IMR-90 (cell line): ENCODE results near the gene BBIP1. TPM values are rescaled to one million over a fixed set of nuclear protein-coding genes. Genes with fewer than 3 reads are reported as not detected.

Source experiments
- ATAC-seq: fragments of 200-7000 bp; cut with Tn5 transposase; 2 replicates; pipeline ENCODE4 v1.9.1; 2020; ENCODE audit warnings: low read depth, mild to moderate bottlenecking, moderate library complexity
- BruUV-seq: library from RNA; stranded (reverse); fragments of 400-500 nt; replicated peaks from 2 replicates; lab custom pipeline; 2021; lab: Mats Ljungman, UMichigan
- CTCF ChIA-PET: fragments of 300-600 bp; formaldehyde crosslinking; extraction: SDS; loops from one replicate; lab custom pipeline; 2021; ENCODE audit warnings: antibody characterized with exemption; lab: Yijun Ruan, JAX
- POLR2A ChIA-PET: fragments of 300-600 bp; sonication (Branson Sonifier 250); formaldehyde crosslinking; loops from one replicate; lab custom pipeline; 2022; ENCODE audit warnings: antibody characterized with exemption; ENCODE audit not compliant: unreplicated experiment; lab: Charles Lee
- DNase-seq: peaks from one replicate; pipeline ENCODE4 v3.0.0; 2013
- H2AFZ ChIP-seq: replicated peaks from 2 replicates; pipeline ENCODE3; 2013; ENCODE audit warnings: low read length, mild to moderate bottlenecking; ENCODE audit not compliant: poor library complexity
- H2AK5ac ChIP-seq: 2 replicates; pipeline ENCODE4 v1.6.1; 2013; ENCODE audit warnings: low read depth, low read length, inconsistent platforms
- H2AK9ac ChIP-seq: replicated peaks from 2 replicates; pipeline ENCODE3; 2013; ENCODE audit warnings: mild to moderate bottlenecking, low read depth, low read length, moderate library complexity; ENCODE audit not compliant: poor library complexity
- H2BK120ac ChIP-seq: 2 replicates; pipeline ENCODE4 v1.6.1; 2013; ENCODE audit warnings: low read depth, low read length, inconsistent platforms
- H2BK15ac ChIP-seq: 3 replicates; pipeline ENCODE4 v1.6.1; 2013; ENCODE audit warnings: low read depth, low read length, inconsistent platforms
- H2BK20ac ChIP-seq: 2 replicates; pipeline ENCODE4 v1.6.1; 2013; ENCODE audit warnings: low read depth, mild to moderate bottlenecking, inconsistent platforms, low read length, moderate library complexity
- H2BK5ac ChIP-seq: 2 replicates; pipeline ENCODE4 v1.6.1; 2013; ENCODE audit warnings: mild to moderate bottlenecking, low read depth, low read length, inconsistent platforms; ENCODE audit not compliant: poor library complexity, severe bottlenecking
- H3K14ac ChIP-seq: replicated peaks from 2 replicates; pipeline ENCODE4 v1.6.1; 2013; ENCODE audit warnings: low read depth, low read length, inconsistent platforms
- H3K18ac ChIP-seq: 2 replicates; pipeline ENCODE4 v1.6.1; 2013; ENCODE audit warnings: low read depth, low read length, control low read depth
- H3K23ac ChIP-seq: 2 replicates; pipeline ENCODE4 v1.6.1; 2013; ENCODE audit warnings: low read depth, low read length, inconsistent platforms
- H3K27ac ChIP-seq: 2 replicates; pipeline ENCODE4 v1.5.1; 2013; ENCODE audit warnings: mild to moderate bottlenecking, control low read depth, low read length; ENCODE audit not compliant: insufficient read depth
- H3K27me3 ChIP-seq: 2 replicates; pipeline ENCODE4 v1.6.1; 2013; ENCODE audit warnings: low read length; ENCODE audit not compliant: control insufficient read depth, insufficient read depth
- H3K36me3 ChIP-seq: 2 replicates; pipeline ENCODE4 v1.6.1; 2013; ENCODE audit warnings: low read length, mixed read lengths; ENCODE audit not compliant: control insufficient read depth, insufficient read depth
- H3K4ac ChIP-seq: 2 replicates; pipeline ENCODE4 v1.6.1; 2013; ENCODE audit warnings: low read depth, low read length, inconsistent platforms
- H3K4me1 ChIP-seq: 2 replicates; pipeline ENCODE4 v1.6.1; 2013; ENCODE audit warnings: low read length, mixed read lengths; ENCODE audit not compliant: control insufficient read depth, insufficient read depth
- H3K4me2 ChIP-seq: 2 replicates; pipeline ENCODE4 v1.6.1; 2013; ENCODE audit warnings: low read depth, mild to moderate bottlenecking, control low read depth, low read length, moderate library complexity
- H3K4me3 ChIP-seq: 2 replicates; pipeline ENCODE4 v1.5.1; 2013; ENCODE audit warnings: low read depth, mild to moderate bottlenecking, control low read depth, low read length, moderate library complexity; ENCODE audit not compliant: insufficient read depth
- H3K56ac ChIP-seq: 2 replicates; pipeline ENCODE4 v1.6.1; 2013; ENCODE audit warnings: low read length, inconsistent platforms; ENCODE audit not compliant: insufficient read depth; ENCODE audit errors: extremely low read depth
- H3K79me1 ChIP-seq, 2 experiments: 2 replicates each; pipeline ENCODE4 v1.6.1; 2013; ENCODE audit warnings: low read length in 2 of 2, inconsistent platforms in 1 of 2, low read depth in 1 of 2
- H3K9ac ChIP-seq: 2 replicates; pipeline ENCODE4 v1.6.1; 2013; ENCODE audit warnings: low read depth, low read length, control low read depth
- H3K9me1 ChIP-seq: 2 replicates; pipeline ENCODE4 v1.6.1; 2013; ENCODE audit warnings: low read length, inconsistent platforms; ENCODE audit not compliant: insufficient read depth
- H3K9me3 ChIP-seq: 2 replicates; pipeline ENCODE4 v1.6.1; 2013; ENCODE audit warnings: low read length; ENCODE audit not compliant: control insufficient read depth, insufficient read depth
- H4K20me1 ChIP-seq: 2 replicates; pipeline ENCODE4 v1.6.1; 2013; ENCODE audit warnings: low read length, inconsistent platforms; ENCODE audit not compliant: insufficient read depth
- H4K5ac ChIP-seq: 2 replicates; pipeline ENCODE4 v1.6.1; 2013; ENCODE audit warnings: mild to moderate bottlenecking, low read depth, low read length, control low read depth
- H4K8ac ChIP-seq, 2 experiments: 2 replicates each; pipeline ENCODE4 v1.6.1; 2013; ENCODE audit warnings: low read depth in 2 of 2, low read length in 2 of 2, control low read depth in 1 of 2, inconsistent platforms in 1 of 2
- H4K91ac ChIP-seq: 2 replicates; pipeline ENCODE4 v1.6.1; 2013; ENCODE audit warnings: low read depth, low read length, inconsistent platforms; ENCODE audit not compliant: insufficient read depth
- CEBPB ChIP-seq: IDR thresholded peaks from 2 replicates; pipeline ENCODE4 v1.6.1; 2012; ENCODE audit warnings: low read depth, low read length, improper control_type of control experiment
- CTCF ChIP-seq: conservative IDR thresholded peaks from 2 replicates; pipeline ENCODE4 v1.5.1; 2012; ENCODE audit warnings: mild to moderate bottlenecking, low read depth, low read length, improper control_type of control experiment
- MAZ ChIP-seq: IDR thresholded peaks from 2 replicates; pipeline ENCODE4 v1.6.1; 2012; ENCODE audit warnings: low read depth, mild to moderate bottlenecking, low read length, improper control_type of control experiment, moderate library complexity, borderline replicate concordance
- NFE2L2 ChIP-seq: fragments of 150-350 bp; IDR thresholded peaks from 2 replicates; pipeline ENCODE4 v1.6.1; 2016; ENCODE audit warnings: low read depth, mild to moderate bottlenecking, low read length
- POLR2A ChIP-seq: IDR thresholded peaks from 2 replicates; pipeline ENCODE4 v1.6.1; 2012; ENCODE audit warnings: mild to moderate bottlenecking, low read depth, low read length
- WGBS, 2 experiments: methylation state at CpG; one replicate each; pipeline versions ENCODE4 v1.1.5 to v1.1.7; 2013; ENCODE audit warnings: missing lambda C conversion rate in 2 of 2; ENCODE audit not compliant: insufficient read length in 1 of 2; ENCODE audit errors: extremely low coverage in 2 of 2; 5-methylcytosine and 5-hydroxymethylcytosine counted together
- dilution Hi-C: fragments of 300-500 bp; cut with HindIII; formaldehyde crosslinking; loops from one replicate; pipeline ENCODE4 v1.14.3; 2018; ENCODE audit warnings: low sequenced_read_pairs; ENCODE audit not compliant: unreplicated experiment
- in situ Hi-C: fragments of 300-500 bp; cut with MboI; formaldehyde crosslinking; loops from 3 replicates; pipeline ENCODE4 v1.14.3; 2019; ENCODE audit warnings: low sequenced_read_pairs, inconsistent platforms, mixed read lengths
- intact Hi-C: fragments of 100-400 bp; cut with micrococcal nuclease; formaldehyde crosslinking; loops from 2 replicates; pipeline ENCODE4 v1.10.0; 2022
- polyA plus RNA-seq, 3 experiments: library from polyadenylated mRNA; depleted of rRNA; stranded (reverse); fragments of >200 nt; gene quantifications; 2 replicates each; pipeline ENCODE4 v1.2.3, GENCODE V29; 2012; ENCODE audit warnings: low replicate concordance in 1 of 3
- total RNA-seq: library from RNA; depleted of rRNA; stranded (reverse); fragments of >200 nt; gene quantifications from 2 replicates; pipeline ENCODE4 v1.2.3, GENCODE V29; 2012

The BBIP1 gene
- total and polyA plus RNA-seq, 2 of the 4 experiments (the other 2 are of a cell fraction): 17.4 to 19.9 TPM

- Histone ChIP-seq H3K36me3 (peaks cover 9% of the 10 kb centered on the region; the same call in 1 of the 2 replicates), H3K4me1 (no peaks in the 10 kb centered on the region), H3K9me3 (no peaks in the 10 kb centered on the region), H3K27ac (no peak overlapping the region), H4K20me1 (no peaks in the 10 kb centered on the region), H2AK5ac (no peak overlapping the region), H3K9ac (no peak overlapping the region), H3K79me1 (peaks cover 0 to 3% of the 10 kb centered on the region in 2 experiments; a peak in 2 of 4 replicates), H3K18ac (no peak overlapping the region), H3K4ac (no peak overlapping the region), H4K8ac (no peak overlapping the region), H3K27me3 (no peaks in the 10 kb centered on the region), H2BK120ac (no peak overlapping the region), H3K14ac (no peak overlapping the region), H2BK20ac (no peak overlapping the region), H2BK15ac (no peak overlapping the region), H3K56ac (no peak overlapping the region), H2AK9ac (no peak overlapping the region), H3K9me1 (no peaks in the 10 kb centered on the region; the same call in 1 of the 2 replicates), H4K91ac (no peak overlapping the region), H2BK5ac (no peak overlapping the region), H3K4me2 (no peak overlapping the region), H3K23ac (no peak overlapping the region), H2AFZ (no peak overlapping the region), H3K4me3 (no peak overlapping the region), H4K5ac (no peak overlapping the region)
- ChIA-PET POLR2A (no interaction called here), CTCF (interaction anchor here (1.8 kb wide), 2 partner anchors 32 to 140 kb away, joined by 4 to 7 read pairs; no protein-coding TSS in a partner anchor)
- ATAC-seq (peak; percentile 14; the same call in 1 of the 2 replicates), DNase-seq (no peak)
- no peak for TF ChIP-seq CEBPB
- no peak for TF ChIP-seq POLR2A
- TF ChIP-seq NFE2L2: no peak
- TF ChIP-seq MAZ: no peak
- TF ChIP-seq CTCF: no peak
- intact Hi-C loops (no loop called here), dilution Hi-C loops (no loop called here), in situ Hi-C loops (loop anchor here (10.0 kb wide), 1 partner anchor 581 kb away; the partner anchor contains the start of gene SMNDC1)
- BruUV-seq: no TSS peak
- 100% methylated on average over 1 to 2 of the region's 5 CpGs for WGBS, 2 experiments
Observed at GRCh38 chr10:110885932-110886674, 32.9 kb downstream of the BBIP1 start.
